ENCODE results near the gene TRANK1. TPM values are rescaled to one million over a fixed set of nuclear protein-coding genes. Genes with fewer than 3 reads are reported as not detected.

Gene TRANK1
- total RNA-seq, 2 donors from 2014 or later, result 9.4 to 17.4 TPM

- peak; percentile 37 for TF ChIP-seq POLR2AphosphoS5 (IDR thresholded peaks at IDR 0.05)
- TF ChIP-seq POLR2A (IDR thresholded peaks at IDR 0.05), result no peak
- Histone ChIP-seq H3K36me3 (no peaks in the 10 kb centered on the region), H3K4me3 (peak overlapping the region in 1 of 2 donors; percentile 5), H3K27me3 (replicated peaks; ENCODE audit: insufficient read depth) (no peaks in the 10 kb centered on the region), H3K27ac (peak overlapping the region in 1 of 2 donors; percentile 2), H3K4me1 (replicated peaks) (peaks cover 3% of the 10 kb centered on the region), H3K9me3 (no peaks in the 10 kb centered on the region)
- intact Hi-C loops (cut with DNase I), result no loop called here
- no peak for DNase-seq (ENCODE audit: low spot score)
- 47% methylated on average over 4 of the region's 4 CpGs for WGBS
Measured at GRCh38 chr3:36911990-36912804, 32.7 kb downstream of the TRANK1 start.

- Histone ChIP-seq H3K27ac (no peak overlapping the region), H3K36me3 (no peaks in the 10 kb centered on the region), H3K4me3 (no peak overlapping the region), H3K27me3 (replicated peaks; ENCODE audit: insufficient read depth) (no peaks in the 10 kb centered on the region), H3K4me1 (replicated peaks) (peaks cover 3% of the 10 kb centered on the region), H3K9me3 (no peaks in the 10 kb centered on the region)
- 78% methylated on average over 1 of the region's 1 CpG for whole genome bisulfite sequencing
- DNase-seq (ENCODE audit: low spot score), result no peak
- intact Hi-C loops (cut with DNase I), result no loop called here
- no peak for TF ChIP-seq POLR2AphosphoS5 (IDR thresholded peaks at IDR 0.05)
Measured at GRCh38 chr3:36909666-36910065, 35.2 kb downstream of the TRANK1 start.

GRCh38 chr3:36909181-36909580, 35.7 kb downstream of the TRANK1 start:
- Histone ChIP-seq H3K36me3 (no peaks in the 10 kb centered on the region), H3K4me1 (replicated peaks) (peaks cover 3% of the 10 kb centered on the region), H3K4me3 (no peak overlapping the region), H3K9me3 (no peaks in the 10 kb centered on the region), H3K27ac (no peak overlapping the region), H3K27me3 (replicated peaks; ENCODE audit: insufficient read depth) (no peaks in the 10 kb centered on the region)
- no peak for DNase-seq (ENCODE audit: low spot score)
- intact Hi-C loops (cut with DNase I), result no loop called here
- TF ChIP-seq POLR2AphosphoS5 (IDR thresholded peaks at IDR 0.05) (no peak), POLR2A (IDR thresholded peaks at IDR 0.05) (no peak), CTCF (IDR thresholded peaks at IDR 0.05) (no peak)
- 97% methylated on average over 2 of the region's 2 CpGs for WGBS

- 91% methylated on average over 1 of the region's 1 CpG for WGBS
- H3K27ac ChIP-seq, result peak overlapping the region; percentile 70 to 73
- H3K9me3 ChIP-seq, result no peaks in the 10 kb centered on the region
- H3K4me3 ChIP-seq, result peak overlapping the region; percentile 34 to 36
- TF ChIP-seq POLR2A (IDR thresholded peaks at IDR 0.05), result no peak
- no peak for TF ChIP-seq POLR2AphosphoS5 (IDR thresholded peaks at IDR 0.05)
- no peak for TF ChIP-seq CTCF (IDR thresholded peaks at IDR 0.05)
- peaks cover 3% of the 10 kb centered on the region for H3K4me1 ChIP-seq (replicated peaks)
- no peaks in the 10 kb centered on the region for H3K36me3 ChIP-seq
- H3K27me3 ChIP-seq (replicated peaks; ENCODE audit: insufficient read depth), result no peaks in the 10 kb centered on the region
- DNase-seq (ENCODE audit: low spot score), result no peak
- intact Hi-C loops (cut with DNase I), result no loop called here
Measured at GRCh38 chr3:36908647-36909180, 36.1 kb downstream of the TRANK1 start.

- peaks cover 3% of the 10 kb centered on the region for H3K4me1 ChIP-seq (replicated peaks)
- intact Hi-C loops (cut with DNase I), result no loop called here
- WGBS, result 27% methylated on average over 15 of the region's 15 CpGs
- peak; percentile 66 for DNase-seq (ENCODE audit: low spot score)
- H3K4me3 ChIP-seq, result peak overlapping the region; percentile 34 to 36
- H3K36me3 ChIP-seq, result no peaks in the 10 kb centered on the region
- H3K9me3 ChIP-seq, result no peaks in the 10 kb centered on the region
- peak; percentile 26 for TF ChIP-seq POLR2A (IDR thresholded peaks at IDR 0.05)
- TF ChIP-seq POLR2AphosphoS5 (IDR thresholded peaks at IDR 0.05), result peak; percentile 59
- no peak for TF ChIP-seq CTCF (IDR thresholded peaks at IDR 0.05)
- H3K27me3 ChIP-seq (replicated peaks; ENCODE audit: insufficient read depth), result no peaks in the 10 kb centered on the region
- peak overlapping the region; percentile 70 to 73 for H3K27ac ChIP-seq
Measured at GRCh38 chr3:36907911-36908646, 36.8 kb downstream of the TRANK1 start.

Measured in prostate gland (tissue), 2 donors.